ENCODE results near the gene APOL4.
A peak's percentile ranks its signal among the peaks of the same experiment; 100 is the strongest.
"Not testable (repeated sequence)": the region's sequence is repeated elsewhere in the genome, so short reads cannot be mapped to it uniquely, and the experiment has no call there.

The APOL4 gene

DNA sequence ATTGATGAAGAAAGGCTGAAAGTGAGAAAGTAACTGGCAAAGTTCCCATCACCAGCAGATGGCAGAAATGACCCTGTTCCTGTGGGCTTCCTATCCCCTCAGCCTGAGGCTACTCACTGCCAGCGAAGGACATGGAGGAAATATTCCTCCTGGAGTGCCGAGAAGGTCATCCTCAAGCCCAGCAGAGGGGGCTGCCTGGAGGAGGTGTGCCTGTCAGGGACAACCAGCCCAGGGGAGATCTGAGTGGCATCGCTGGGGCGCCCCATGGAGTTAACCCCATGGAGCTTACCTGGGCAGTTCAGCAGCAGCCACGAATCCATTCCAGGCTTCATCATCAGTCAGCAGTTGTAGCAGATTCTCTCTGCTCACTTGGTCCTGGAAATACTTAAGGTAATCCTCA, 29.4 kb upstream of the APOL4 start:
- not testable (repeated sequence) for DNase-seq

DNA sequence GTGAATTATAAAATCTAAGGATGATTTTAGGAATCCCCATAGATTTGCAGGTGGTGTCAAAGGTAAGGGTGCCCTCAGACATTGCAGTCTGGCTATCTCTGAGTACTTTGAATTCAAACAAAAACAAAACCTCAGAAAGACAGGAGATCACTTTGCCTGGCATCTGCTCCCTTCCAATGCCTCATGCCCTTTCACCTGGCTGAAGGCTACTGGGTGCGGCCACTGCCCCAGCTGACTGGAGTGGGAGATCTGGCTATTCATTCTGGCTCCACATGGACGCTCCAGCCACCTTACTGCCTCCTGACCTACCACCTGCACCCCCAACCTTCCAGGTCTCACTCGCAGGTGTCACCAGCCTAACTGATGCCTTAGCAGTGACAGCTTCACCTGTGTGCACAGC, 28.0 kb upstream of the APOL4 start:
- DNase-seq = not testable (repeated sequence)

DNA sequence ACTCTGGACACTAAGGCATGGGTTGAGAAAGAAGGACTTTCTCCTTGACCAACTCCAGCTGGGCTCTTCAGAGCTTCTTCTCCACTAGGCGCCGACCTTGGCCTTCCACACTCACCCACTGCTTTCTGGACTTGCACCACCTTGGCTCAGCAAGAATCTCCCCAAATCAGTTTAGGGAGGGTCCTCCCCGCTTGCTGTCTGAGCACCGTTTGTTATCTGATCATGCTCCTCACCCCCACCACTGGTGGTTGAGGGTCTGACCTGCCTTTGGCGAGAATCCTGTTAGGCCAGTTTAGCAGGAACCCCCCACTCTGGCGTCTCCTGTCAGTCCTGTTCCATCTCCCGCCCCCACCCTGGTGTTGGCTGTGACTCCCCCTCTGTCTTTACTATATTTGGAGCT, 27.3 kb upstream of the APOL4 start:
- no peak for DNase-seq

DNA sequence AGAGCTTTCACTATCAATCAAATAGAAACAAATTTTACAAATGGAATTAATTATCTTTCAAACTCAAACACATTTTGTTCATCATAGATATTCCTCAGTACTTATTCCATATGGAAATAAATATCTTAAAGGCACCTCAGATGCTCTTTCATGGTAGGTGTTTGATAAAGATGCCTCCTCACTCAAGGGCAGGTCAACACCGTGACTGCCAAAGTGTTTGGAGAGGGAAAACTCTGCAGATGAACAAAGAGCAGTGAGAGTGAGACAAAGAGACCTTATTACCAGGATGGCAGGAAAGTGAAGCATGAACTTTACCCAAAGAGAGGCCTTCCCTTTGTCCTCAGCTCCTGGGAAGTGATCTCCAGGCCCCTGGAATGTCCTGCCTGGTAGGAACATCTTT, 26.8 kb upstream of the APOL4 start:
- not testable (repeated sequence) for DNase-seq

DNA sequence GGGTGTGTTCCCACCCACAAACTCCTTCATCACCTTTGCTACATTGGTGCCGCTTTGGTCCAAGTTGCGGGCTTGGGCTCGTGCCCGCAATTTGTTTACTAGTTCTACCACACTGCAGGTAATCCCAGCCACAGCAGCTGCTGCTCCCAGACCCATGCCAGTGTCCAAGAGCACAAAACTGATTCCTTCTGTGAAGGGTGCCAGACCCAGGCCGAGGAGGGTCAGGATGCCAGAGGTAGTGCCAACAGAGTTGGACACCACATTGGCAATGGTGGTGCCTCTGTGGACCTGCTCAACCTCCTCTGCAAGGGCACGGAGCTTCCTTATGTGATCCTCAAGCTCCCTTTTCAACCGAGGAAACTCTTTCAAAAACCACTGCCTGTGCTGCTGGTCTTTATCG, 26.2 kb upstream of the APOL4 start:
- DNase-seq = no peak

DNA sequence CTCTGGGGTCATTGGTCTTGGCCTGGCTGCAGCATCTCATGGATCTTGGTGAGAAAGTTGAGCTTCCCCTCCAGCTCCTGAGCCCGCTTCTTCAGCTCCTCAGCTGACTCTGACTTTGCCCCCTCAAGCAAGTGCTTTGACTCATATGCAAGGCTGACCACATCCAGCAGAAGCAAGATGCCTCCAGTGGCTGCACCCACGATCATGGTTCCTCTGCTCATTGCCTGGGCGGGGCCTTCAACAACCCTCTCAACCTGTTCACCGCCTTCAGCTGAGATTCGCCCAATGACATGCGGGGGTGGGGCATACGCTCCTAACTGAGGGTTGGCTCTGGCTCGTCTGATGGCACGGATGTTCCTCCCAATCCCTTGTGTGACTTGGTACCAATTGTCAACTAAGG, 25.8 kb upstream of the APOL4 start:
- DNase-seq = no peak

DNA sequence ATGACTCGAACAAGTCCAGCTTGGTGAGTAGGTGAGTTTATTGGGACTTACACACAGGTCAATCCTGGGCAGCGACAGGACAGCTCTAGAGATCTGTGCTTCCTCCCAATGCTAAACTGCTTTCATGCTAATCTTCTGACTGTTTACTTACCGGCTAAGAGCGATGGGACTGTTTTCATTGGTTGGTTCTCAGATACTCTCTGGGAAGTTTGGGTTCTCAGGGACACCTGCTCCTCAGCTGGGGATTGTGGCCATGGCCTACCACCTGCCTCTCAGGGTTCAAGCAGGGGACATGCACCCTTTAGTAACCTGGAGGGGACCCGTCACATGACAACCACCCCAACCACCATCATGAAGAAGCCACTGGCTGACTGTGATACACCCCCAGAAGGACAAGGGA, 24.6 kb upstream of the APOL4 start:
- no peak for DNase-seq

DNA sequence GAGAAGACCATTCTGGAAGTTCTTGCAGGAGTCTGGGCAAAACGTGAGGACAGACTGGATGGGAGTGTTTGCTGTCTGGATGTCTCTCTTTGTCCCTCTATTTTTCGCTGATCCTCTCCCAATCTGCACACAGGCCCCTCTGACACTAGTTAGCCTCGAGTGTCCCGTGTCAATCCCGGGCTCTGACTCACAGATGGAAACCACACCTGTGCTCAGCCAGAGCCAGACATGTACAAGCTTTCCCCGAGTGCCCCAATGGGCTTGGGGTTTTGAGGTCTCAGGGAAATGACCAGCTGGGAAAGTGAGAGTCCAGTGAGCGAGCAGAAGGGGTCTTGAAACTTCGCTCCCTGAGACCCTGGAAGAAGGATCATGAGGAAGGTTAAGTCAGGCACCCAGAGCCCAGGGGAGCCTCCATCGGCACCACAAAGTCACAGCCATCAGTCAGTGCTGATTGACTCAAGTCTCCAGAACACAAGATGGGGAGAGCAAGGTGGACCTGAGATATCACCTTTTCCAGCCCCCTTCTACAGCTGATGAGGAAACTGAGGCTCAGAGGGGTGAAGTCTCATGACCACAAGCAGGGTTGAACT, 23.8 kb upstream of the APOL4 start:
- peak in 1 of 2 donors; percentile 15 for DNase-seq

DNA sequence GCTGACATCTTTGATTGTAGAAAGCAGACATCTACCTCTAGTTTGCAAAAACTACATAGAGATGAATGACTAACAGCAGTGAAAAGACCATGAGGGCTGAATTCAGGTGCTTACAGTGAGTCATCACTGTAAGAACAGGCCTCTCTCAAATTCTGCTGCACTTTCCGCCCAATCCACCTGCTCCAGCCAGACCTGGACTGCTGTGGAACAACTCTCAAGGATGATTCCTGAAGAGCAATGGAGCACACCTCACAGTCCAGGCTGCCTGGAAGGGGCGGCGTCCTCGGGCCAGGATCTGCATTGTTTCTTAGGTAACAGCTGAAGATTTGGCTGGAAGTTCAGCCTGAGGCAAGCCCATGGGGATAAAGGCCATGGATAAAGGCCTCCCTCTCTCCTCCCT, 22.6 kb upstream of the APOL4 start:
- DNase-seq = no peak

DNA sequence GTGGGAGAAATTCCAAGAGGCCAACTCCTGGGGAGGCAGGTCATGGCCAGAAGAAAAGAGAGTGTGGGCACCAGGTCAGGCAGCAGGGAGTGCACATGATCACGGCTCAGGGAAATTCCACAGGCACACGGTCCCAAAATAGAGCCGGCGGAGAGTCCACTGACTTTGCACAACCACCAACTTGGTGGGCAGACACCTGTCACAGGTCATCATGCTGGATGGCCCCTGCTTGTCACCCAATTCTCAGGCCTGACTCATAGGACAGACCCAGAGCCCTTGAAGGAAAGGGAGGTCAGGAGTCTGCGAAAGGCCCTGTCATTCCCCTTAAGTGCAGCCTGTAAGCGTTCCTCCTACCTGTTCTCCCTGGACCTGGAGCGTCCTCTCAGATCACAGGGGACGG, 21.9 kb upstream of the APOL4 start:
- DNase-seq = no peak

DNA sequence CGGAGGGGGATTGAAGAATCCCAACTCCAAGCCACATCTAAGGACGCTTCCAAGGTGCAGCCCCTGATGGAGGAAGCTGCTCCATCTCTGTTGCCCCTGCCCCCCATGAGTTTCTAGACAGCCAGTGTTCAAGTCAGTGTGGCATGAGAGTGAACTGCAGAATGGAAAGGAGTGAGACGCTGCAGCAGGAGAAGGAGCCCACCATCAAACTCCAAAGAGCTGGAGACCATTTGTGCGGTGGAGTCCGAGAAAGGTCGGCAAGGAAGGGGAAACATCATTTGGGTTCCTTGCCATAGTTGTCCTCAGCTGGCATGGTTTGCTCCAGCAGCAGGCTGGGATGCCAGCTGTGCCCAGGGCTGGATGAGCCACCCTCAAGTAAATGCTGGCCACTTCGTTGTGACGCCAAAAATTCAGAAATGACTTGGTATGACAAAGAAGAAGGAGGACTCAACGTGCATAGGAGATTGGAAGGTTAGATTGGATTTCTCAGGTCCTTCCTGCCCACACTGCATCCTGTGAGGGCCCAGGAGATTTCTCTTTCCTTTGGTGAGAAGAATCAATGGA, 21.4 kb upstream of the APOL4 start:
- no peak for DNase-seq

DNA sequence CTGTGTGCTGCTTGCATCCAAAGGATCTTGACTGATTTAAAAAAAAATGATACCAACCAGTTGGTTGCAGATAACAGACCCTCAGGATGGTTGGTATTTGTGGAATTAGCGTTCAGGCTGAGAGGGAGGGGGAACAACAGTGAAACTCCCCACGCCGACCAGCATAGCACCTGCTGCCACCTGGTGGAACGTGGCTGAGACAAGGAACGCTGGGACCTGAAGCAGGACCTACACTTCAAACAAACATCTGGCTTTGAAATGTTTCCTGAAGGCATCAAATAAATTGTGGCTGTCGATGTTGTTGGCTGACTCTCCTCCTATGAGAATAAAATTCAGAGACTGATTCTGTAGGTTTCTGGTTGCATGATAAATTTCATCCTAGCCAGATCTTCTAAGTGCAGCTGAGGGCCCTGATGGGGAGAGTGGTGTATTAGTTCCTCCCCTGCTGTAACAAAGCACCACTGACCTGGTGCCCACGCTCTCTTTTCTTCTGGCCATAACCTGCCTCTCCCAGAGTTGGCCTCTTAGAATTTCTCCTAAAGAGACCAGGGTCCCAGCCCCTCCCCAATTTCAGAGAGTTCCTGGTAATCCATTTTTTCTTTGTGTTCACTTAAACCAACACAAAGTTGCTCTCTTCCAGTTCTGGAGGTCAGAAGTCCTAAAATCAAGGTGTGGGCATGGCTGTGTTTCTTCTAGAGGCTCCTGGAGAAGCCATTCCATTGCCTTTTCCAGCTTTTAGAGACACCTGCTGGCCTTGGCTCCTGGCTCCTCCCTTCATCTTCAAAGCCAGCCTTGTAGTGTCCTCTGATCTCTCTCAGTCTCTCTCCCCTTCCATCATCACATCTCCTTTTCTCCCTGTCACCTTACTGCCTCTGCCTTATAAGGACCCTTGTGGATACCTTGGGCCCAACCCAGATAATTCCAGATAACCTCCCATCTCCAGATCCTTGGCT, 20.5 kb upstream of the APOL4 start:
- peak; percentile 52 to 61 for DNase-seq

DNA sequence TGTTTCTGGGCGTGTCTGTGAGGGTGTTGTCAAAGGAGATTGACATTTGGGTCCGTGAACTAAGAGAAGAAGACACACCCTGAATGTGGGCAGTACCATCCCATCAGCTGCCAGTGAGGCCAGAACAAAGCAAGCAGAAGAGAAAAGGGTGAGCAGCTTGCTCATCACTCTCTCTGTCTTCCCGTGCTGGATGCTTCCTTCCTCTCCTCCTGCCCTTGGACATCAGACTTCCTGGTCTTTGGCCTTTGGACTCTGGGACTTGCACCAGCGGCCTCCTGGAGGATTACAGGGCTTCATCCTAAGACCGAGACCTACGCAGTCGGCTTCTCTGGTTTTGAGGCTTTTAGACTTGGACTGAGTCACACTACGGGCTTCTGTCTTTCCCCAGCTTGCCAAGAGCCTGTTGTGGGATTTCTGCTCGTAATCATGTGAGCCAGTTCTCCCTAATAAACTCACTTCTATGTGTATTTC, 18.9 kb upstream of the APOL4 start:
- no peak for DNase-seq

DNA sequence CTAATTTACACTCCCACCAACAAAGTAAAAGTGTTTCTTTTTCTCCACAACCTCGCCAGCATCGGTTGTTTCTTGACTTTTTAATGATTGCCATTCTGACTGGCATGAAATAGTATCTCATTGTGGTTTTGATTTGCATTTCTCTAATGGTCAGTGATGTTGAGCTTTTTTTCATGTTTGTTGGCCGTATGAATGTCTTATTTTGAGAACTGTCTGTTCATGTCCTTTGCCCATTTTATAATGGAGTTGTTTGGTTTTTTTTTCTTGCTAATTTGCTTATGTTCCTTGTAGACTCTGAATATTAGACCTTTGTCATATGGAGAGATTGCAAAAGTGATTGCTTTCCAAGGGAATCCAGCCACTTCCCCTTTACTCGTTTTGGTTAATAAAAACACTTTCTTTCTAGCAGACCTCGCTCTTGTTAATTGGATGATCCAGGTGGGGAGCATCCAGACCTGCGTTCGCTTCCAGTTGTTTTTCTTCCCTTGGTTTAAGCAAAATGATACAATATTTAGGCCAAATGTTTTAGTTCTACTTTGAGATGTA, 17.1 kb upstream of the APOL4 start:
- DNase-seq = no peak

DNA sequence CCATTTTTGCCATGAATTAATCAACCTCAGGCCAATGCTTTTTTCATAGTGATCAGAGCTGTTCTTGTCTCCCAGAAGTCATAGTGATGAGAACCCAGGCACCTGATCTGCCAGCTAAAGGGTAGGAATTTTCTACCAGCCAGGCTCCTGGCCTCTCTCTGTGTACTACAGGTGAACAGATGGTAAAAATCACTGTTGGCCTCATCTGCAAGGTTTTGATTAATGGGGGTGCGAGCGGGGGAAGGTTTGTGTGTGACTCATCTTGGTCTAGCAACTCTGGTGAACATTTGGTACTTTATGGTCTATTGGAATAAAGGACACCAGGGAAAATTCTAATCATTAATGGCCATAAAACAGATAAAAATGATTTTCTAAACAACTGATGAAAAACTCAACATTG, 14.4 kb upstream of the APOL4 start:
- DNase-seq = no peak

DNA sequence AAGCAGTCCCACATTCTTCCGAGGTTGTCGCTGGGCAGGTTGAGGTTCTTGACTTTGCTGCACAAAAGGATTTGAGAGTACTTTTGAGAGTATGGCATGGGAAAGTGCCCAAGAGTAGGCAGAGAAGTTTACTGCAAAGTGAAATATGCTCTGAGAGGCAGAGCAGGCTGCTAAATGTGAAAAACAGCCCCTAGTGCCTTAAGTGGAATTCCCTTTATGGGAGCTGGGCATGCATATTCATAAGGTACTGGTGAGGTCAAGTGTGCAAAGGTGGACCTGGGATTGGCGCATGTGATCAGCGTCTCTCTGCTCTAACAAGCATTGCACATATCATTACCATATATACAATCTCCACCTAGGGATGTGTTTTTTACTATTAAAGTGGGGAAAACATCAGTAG, 12.0 kb upstream of the APOL4 start:
- DNase-seq = no peak

DNA sequence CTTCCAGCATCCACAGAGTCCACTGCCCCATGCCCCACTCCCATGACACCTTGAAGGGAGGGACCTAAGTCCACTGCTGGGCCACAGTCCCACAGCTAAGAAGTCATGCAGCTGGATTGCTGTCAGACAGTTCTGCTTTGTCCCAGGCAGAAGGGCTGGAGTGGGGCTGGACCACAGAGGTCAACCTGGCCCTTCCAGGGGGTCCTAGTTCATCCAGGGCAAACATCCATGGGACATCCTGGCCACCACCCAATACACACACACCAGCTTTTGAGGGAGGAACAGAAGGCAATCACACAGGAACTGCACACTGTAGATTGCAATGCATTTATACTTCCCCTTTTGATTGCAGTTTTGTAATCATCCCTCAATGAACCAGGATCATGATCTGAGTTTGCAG, 11.3 kb upstream of the APOL4 start:
- no peak for DNase-seq

DNA sequence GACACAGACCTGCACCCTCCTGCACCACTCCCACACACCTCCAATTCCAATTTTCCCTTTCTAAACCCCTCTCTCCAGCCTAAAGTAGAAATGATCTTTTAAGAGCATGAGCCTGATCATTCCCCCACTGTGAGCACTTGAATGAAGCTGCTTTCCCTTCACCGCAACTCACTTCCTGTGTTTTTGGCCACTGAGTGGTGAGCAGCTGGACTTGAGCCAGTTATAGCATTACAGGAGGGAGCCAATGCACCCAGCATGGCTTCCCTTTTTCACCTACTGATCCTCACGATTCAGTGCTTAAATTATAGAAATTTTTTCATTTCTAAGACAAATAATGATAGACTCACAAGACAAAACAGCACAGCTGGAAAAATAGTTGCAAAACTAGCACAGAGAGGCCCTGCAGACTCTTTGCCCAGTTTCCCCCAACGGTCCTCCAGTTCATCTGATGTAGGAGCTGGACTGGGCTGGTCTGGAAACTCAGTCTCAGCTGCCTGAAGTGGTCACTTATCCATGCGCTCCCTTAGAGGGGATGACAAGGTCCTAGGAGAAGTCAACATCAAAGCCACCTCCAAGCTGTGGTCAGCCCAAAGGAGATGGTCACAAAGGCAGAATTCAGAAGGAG, 9.7 kb upstream of the APOL4 start:
- no peak for DNase-seq

DNA sequence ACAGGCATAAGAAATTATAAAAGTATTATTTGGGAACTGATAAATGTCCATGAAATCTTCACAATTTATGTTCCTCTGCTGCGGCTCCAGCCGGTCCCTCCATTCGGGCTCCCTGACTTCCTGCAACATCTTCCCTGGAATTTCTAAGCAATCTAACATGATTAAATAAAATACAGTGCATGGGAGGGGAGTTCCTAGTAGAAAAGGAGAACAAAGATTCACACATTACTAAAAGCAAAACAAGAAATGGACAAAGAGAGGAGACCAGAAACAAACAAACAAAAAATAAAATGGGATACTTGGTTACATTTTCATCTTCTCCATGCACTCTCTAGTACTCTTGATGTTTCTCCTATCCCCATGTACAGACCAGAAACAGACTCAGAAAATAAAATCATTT, 8.6 kb upstream of the APOL4 start:
- DNase-seq = no peak

DNA sequence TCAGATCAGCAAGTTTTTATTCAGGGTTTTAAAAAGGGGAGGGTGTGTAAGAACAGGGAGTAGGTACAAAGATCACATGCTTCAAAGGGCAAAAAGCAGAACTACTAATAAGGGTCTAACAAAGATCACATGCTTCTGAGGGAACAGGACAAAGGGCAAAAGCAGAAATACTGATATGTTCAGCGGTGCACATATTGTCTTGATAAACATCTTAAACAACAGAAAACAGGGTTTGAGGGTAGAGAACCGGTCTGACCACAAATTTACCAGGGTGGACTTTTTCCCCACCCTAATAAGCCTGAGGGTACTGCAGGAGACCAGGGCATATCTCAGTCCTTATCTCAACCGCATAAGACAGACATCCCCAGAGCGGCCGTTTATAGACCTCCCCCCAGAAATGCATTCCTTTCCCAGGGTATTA, 7.9 kb upstream of the APOL4 start:
- DNase-seq = not testable (repeated sequence)

DNA sequence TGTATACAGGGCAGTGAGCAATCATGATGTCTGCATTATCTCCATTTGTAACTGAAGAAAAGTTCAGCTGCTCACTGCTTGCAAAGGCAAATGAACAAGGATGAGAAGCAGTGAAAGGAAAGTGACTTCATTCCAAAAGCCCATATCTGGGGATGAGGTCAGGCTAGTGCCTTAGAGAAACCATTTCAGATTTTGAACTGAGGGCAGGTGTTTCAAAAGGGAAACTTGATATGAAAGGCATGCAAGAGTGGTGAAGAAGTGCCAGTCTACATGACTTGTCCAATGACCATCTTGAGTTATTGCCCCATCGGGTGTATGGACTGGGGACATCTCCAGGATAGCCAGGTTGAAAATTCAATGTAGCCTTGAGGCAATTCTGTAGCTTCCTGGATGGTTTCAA, 7.3 kb upstream of the APOL4 start:
- DNase-seq = no peak

DNA sequence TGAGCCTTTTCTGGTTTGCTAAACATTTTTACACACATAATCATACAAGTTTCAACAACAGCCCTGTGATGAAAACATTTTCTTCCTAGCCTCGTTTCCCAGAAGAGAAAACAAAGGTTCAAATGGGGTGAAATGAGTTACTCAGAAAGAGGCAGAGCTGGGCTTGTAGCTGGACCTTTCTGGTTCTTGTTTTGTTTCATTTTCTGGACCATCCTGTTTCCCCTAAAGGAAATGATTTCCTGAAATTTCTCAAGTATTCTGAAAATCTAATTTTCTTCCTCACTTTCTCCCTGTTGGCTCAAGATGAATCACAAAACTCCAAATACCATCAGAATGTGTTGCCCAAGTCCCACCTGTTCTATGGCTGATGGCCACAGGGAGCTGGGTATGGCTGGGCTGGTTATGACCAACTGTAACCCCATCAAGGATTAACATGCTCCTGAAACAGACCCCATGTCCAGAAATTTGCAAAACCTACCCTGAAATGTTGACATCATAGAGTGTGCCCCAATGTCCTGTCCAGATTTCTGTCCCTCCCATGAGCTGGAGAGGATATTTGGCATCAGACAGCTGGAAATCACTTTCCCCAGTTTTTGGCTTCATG, 6.7 kb upstream of the APOL4 start:
- no peak for DNase-seq

DNA sequence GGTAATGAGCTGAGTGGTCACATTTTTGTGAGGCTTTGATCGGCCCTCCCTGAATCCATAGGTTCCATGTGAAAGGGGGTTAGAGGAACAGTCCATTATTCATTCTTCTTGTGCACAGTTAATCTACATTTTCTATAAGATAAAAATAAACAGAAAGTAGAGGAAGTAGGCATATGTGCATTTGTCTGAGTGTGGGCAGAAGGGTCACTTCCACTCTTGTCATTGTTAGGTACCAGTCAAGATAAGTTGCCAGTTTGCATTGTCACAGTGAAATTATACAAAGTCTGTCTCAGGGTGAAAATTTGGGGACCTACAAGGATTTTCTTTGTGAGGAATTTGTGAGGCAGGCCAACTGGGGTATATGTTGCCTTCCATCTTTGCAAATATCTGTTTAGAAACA, 4.6 kb upstream of the APOL4 start:
- no peak for DNase-seq

Measured in stimulated activated CD4-positive, alpha-beta T cell treated with anti-CD3 and anti-CD28 coated beads, Interleukin-2, amount 100 ng/mL, for 24 hours (primary cell).